GM19395 (cell line): Measurements from ENCODE around the gene SCGB1A1.

Experiments used
- ATAC-seq: cut with Tn5 transposase; IDR thresholded peaks from one replicate; pipeline ENCODE4 v1.9.1; 2021; ENCODE audit warnings: mild to moderate bottlenecking, moderate library complexity; ENCODE audit not compliant: unreplicated experiment

The SCGB1A1 gene

DNA sequence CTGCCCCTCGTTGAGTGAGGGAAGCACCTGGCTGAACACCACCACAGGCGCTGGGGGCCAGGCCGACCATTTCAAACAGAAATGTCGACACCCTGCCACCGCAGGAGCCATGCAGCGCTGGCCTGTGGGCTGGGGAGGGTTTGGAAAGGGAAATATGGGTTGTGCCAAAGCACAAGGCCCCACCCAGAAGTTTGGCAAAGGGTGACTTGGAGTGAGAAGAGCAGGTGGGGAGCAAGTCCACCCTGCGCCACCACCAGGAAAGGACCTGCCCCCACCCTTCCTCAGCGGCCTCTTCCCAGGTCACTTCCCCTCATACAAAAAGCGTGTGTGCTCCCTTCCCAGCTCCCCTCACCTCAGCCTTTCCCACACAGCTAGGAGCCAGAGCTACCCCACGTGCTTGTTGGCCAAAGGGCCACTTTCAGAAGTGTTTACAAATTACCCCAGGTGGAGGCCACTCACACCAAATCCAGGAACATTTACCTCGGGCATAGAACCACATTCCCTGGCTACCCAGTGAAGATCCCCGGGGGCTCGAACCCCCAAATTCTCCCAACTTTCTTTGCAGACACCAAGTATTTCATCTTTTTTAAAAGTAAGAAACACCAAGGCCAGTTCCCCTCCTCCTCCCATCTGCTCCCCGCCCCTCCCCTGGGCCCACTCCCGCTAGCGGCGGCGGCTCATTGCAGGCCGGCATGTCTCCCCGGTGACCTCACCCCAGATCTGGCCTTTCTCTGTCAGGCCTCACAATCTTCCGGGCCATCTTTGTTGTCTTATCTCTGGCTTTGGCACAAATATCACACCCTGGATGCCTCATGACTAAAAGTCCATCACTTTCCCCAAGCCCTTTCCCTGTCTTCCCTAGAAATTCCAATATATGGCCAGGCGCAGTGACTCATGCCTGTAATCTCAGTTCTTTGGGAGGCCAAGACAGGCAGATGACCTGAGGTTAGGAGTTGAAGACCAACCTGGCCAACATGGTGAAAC lies 20.5 kb upstream of the SCGB1A1 start:
- no peak for ATAC-seq

DNA sequence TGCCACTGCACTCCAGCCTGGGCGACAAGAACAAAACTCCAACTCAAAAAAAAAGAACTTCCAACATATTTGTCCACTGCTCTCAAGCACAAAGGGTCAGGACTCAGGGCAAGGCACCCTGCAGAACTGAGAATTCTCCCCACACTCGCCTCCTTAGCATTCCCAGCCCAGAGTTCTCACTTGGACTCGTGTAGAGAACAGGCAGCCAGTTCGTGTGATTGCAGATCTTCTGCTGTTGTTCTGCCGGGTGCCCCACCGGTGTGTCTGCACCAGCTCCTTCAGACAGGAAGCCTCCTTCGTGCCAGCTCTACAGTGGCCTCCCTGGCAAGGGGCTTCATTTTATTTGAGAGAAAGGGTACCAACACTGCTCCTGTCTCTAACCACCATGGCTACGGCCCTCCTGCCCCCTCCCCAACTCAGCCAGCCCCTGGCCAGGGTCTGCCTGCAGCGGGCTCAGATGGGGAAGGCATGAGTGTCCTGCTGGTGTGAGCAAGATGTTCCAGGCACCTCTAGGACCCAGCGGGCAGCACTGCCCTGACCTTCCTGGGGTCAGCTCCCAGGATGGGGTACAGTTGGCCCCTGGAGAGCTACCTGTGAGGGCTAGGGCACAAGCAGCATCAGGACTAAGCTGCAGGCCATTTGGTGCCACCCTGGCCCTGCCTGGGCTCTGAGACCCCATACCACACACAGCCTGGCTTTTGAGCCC lies 19.5 kb upstream of the SCGB1A1 start:
- no peak for ATAC-seq

DNA sequence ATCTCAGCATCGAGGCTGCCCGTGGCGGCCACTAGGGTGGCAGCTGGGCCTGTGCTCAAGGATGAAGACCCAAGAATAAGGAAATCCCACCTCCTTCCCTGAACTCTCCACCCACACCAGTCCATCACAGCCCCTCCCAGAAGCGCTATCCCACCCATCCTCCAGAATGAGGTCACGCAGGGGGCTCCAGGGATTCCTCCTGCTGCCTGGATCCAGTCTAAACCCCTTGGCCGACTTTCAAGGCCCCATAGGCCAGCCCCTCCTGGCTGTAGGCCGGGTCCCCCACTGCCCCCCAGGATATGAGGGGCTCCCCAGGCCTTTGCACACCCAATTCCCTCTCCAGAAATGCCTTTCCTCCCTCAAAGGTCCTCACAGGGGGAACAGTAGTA lies 19.0 kb upstream of the SCGB1A1 start:
- no peak for ATAC-seq

DNA sequence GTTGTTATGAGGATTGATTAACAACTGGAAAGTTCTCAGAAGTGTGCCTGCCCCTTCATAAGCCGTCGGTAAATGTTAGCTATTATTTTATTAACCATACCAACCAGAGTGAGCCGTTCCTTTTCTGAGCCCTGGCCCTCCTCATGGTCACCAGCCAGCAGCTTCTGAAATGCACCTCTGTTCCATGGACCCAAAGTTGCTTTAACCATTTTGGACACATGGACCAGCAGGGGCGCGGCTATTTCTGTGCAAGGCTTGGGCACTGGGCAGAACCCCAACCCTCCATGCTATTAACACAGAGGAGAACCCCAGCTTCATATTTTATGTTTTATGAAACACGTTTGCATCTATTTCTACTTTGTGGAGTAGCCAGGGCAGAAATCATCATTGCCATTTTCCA lies 18.6 kb upstream of the SCGB1A1 start:
- ATAC-seq: no peak

DNA sequence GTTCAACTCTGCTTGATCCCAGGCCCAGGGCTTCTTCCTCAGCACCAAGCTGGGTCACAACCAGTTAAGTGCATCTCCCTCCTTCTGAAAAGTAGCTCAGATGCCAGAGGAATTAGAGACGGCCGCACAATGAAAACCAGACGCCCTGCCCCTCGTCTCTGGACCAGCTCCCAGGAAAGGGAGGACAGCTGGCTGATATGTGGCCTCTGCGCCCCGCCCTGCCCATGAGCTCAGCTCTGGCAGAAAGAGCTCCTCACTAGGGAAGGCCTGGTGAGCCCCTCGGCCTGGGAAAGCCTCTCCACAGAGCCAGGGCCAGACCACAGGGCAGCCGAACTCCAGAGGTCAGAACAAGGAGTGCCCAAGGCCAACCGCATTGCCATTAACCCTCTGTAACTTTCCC lies 18.1 kb upstream of the SCGB1A1 start:
- ATAC-seq: no peak

DNA sequence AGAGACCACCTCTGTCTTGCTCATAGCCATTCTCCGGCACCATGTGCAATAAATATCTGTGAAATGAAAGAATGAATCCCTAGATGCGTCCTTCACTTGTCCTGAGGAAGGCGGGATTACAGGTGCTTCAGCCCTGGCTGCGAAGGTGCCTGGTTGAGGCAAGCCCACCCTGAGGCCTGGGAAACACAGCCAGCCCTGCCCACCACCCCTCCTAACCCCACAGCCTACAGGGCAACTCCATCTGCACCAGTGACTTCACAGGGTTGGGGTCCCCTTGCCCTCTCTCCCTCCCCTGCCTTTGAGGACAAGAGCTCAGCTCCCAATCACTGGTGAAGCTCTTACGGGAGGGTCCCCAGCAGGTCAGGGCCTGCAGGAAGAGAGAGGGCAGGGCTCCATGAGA lies 17.5 kb upstream of the SCGB1A1 start:
- ATAC-seq: no peak

DNA sequence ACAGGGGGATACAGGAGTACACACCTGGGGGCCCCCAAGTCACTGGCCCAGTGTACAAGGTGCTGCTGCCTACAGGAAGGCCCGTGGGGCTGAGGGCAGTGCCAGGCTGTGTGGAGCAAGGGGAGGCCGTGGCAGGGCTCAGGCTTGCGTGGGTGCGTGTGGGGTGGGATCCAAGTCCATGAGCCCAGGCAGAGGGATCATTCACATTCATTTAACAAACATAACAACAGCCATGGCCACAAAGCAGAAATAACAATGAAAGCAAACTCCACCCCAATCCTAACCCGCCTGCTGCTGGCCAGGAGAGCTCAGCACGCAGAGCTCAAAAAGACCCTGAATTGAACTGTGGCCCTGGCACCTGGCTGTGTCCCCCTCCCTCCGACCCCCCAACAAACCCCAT lies 17.0 kb upstream of the SCGB1A1 start:
- no peak for ATAC-seq

DNA sequence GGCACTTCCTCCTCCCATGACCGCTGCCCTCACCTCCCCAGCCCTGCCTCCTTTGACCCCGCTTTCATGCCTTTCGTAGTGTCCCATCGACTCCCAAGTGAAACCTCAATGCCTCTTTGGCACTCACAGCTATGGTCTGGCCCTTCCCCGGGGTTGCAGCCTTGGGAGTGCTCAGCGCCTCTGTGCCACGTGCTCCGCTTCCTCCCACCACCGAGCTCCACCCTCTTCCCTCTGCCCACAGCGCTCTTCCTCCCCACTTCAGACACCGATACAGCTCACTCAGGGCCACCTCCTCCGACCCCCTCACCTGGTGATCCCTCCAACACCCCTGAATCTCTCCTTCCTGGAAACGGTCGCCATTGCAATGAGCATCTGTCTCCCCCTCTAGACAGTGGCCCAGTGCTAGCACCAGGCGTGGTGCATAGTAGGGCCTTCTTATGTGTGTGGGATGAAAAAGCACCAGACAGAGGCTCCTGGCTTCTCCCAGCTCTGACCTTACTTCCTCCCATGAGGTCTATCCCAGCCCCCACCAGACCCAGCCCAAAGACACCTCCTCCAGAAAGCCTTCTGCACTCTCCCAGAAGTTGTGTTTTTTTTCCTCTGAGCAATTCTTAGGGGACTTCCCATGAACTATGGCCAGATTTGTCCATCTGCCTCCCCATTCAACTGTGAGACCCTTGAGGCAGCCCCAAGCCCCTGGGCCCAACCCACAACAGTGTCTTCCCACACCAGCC lies 16.4 kb upstream of the SCGB1A1 start:
- no peak for ATAC-seq

DNA sequence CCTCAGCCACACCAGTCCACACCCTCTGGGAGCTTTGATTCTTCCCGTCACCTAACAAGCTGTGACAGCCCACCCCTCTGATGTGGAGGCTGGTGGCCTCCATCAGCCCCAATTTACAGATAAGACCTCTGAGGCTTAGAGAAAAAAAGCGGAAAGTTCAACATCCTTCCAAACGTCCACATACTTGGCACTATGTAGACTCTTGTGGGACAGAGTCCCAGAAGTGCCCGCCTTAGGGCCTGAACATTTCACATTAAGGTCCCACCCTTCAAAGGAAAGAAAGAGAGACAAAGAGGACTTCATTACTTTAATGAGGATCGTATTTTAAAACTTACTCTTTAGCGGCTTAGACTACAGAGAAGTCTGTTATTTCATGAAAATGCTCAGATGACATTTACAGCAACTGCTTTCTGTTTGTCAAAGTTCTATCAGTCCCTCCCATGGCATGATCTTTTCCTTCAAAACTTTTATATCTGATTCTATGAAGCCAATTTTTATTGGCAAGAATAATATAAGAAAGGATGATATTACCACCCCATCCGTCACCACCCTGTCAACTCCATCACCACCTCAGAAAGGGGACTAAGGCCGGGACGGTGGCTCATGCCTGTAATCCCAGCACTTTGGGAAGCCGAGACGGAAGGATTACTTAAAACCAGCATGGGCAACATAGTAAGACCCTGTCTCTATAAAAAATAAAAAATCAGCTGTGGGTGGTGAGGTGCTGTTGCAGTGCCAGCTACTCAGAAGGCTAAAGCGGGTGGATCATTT lies 15.7 kb upstream of the SCGB1A1 start:
- no peak for ATAC-seq

DNA sequence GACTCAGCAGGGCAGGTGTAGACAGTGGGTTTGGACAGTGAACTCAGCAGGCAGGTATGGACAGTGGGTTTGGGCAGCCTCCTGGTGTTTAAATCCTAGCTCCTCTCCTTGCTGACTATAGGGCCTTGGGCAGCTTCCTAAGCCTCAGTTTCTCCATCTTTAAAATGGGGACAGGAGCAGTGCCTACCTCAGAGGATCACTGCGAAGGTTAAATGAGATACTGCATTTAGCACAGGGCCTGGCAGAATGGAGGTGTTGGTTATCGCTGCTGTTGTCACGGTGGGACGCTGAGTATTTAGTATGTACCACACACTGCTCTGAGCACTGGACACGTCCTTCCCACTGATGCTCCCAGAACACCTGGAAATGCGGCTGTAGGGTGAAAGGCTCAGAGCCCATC lies 14.4 kb upstream of the SCGB1A1 start:
- ATAC-seq: no peak

DNA sequence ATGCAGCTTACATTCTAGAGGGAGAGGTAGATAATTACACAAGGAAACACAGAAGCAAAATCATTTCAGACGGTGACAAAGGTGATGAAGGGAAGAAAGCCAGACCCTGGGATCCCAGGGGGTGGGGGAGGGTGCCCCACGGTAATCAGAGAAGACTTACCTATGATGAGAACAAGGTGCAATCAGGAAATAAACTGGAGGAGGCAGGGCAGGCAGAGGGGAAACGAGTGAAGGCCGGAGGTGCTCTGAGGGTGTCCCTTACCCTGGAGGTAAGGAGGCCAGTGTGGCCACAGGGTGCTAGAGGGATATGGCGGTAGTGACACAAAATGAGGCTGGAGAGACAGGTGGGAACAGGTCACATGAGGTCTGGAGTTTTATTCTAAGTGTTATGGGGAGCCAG lies 13.9 kb upstream of the SCGB1A1 start:
- no peak for ATAC-seq

DNA sequence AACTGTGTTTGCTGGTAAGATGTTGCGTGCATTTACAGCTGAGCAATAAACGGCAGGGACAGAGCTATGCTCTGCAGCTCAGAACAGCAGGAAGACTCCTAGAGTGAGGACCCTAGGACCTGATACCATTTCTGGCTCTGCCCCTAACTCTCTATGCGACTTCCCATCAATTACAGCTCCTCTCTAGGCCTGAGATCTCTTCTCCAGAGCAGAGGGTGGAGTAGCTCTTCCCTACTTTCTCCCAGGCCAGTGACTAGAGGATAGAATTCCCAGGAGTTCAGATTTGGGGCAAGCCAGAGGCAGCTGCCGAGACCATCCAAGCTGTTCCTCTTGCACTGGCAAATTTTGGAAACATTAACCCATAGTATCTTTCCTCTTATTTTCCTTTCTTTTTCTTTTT lies 12.8 kb upstream of the SCGB1A1 start:
- ATAC-seq: no peak

DNA sequence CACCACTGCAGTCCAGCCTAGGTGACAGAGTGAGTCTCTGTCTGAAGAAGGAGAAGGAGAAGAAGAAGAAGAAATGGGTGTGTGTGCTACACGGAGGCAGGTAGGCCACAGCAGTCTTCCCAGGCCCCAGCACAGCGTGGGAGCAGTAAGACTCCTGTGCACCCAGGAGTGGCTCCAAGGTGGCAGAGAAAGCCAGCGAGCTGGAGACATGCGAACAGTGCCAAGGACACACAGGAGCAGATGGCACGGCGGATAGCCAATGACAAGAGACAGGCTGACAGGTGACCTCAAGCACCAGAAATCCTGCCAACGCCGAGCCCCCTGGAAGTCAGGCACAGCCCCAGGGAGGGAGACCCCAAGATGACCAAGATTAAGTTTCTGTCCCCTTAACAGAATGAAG lies 9.0 kb upstream of the SCGB1A1 start:
- ATAC-seq: no peak

DNA sequence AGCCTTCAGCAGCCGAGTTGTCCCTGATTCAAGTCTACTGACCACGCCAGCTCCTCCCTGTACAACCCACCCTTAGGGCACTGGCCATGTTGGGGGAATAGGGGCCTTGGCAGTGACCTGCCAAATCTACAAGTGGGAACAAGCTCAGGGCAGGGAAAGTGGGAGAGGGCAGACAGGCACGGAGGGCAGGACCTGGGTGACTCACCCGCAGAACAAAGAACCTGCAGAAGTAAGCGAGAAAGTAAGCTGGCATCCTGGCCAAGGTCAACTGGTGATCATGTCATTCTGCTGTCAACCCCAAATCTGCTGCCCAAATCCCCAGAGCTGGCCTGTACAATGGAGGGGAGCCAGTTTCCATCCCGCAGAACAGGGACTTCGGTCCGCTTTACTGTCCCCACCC lies 7.9 kb upstream of the SCGB1A1 start:
- no peak for ATAC-seq

DNA sequence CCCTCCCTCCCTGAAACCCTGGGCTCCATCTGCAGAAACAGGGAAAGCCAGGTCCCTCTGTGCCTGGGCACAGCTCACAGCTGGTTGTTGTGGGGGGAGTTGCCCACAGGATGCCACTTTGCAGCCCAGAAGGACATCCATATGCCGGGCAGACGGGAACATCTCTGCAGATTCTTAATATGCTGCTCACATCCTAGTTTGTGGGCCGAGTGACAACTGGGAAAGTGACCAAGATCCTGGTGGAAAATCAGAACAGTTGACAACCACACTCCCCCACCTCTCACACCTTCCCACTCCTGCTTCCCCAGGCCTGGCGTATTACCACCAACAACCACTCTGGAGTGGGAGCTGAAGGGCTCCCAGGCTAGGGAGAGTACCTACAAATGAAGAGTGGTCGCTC lies 7.3 kb upstream of the SCGB1A1 start:
- ATAC-seq: no peak

DNA sequence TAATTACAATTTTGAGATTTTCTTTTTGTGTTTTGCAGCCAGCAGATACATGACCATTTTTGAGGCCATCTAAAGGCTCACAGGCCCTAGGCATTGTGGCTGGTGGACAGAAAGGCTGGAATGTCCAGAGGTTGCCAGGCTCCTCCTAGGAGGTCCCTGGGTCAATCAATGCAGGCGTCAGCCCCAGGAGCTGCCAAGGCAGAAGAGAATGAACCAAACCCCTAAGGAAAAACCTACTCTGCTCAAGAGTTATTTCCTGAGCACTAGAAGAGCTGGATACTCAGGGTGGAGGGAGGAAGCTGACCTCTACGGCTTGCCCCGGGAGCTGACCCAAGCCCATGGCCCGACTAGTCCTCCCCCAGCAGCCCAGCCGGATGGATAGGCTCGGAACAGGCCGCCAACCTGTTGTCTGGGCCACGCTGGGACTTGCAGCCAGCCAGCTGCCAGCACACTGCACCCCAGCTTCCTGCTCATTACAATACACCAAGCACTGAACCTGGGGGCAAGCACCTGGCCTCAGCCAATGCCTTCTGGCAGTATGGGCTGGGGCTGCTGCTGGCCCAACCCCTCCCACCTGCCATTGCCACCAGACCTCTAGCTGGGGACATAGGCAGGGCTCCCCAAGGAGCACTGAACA lies 5.7 kb upstream of the SCGB1A1 start:
- ATAC-seq: no peak

DNA sequence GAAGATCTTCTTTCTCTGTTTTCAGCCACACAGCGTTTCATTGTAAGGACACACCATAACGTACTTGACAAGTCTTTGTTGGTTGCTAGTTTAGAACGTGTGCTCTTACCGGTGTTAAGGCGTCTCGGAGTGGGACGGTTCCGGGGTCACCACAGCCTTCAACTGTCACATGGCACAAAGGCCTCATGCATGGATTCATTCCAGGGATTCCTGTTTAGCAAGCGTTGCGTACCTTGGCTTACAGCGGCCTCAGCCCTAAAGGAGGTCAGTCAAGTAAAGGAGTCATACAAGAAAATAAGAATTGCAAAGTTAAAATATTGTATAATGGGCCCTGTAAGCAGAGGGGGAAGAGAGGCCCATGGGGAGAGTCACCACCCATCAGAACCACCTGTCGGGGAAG lies 2.2 kb upstream of the SCGB1A1 start:
- ATAC-seq: no peak

DNA sequence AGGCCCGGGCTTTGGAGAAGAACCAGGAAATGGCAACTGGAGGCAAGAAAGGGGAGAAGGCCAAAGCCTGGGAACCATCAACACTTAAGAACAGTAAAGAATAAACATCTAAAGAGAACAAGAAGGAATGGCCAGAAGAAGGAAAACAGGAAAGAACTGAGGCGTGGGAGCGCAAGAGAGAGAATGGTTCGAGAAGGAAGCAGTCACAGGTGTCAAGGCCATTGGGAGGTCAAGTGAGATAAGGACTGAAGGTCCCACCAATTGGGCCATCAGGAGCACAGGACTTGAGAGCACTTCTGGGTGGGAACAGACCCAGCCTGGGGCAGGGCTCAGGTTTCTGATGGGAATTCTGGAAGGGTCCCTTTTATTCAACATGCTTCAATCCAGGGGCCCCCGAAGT lies 697 bp upstream of the SCGB1A1 start:
- ATAC-seq: no peak

DNA sequence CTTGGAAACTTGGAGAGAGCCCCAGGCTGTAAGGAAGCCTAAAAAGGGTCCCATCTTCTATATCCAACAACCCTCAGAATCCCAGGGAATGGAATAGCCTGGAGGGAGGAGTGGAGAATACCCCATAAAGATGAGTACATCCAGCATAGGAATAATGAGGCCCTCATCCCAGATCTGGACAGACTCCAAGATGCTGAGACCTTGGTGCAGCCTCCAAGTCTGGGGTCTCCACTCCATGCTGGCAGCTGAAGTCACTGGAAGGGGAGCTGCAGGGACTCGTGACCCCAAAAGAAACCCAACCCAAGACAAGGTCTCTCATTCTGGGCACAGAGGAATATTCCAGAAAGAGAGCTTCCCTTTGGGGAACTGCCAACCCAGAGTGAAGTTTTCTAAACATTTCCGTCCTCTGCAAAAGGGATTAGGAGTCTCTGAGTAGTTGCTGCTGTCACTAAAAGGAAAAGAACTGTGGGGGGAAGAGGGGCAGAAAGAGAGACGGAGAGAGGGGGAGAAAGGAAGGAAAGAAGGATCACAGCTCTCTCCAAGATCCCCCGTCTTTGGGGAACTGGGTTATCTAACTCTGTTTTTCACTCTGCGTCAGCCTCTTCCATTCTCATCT lies 589 bp downstream of the SCGB1A1 start:
- no peak for ATAC-seq

DNA sequence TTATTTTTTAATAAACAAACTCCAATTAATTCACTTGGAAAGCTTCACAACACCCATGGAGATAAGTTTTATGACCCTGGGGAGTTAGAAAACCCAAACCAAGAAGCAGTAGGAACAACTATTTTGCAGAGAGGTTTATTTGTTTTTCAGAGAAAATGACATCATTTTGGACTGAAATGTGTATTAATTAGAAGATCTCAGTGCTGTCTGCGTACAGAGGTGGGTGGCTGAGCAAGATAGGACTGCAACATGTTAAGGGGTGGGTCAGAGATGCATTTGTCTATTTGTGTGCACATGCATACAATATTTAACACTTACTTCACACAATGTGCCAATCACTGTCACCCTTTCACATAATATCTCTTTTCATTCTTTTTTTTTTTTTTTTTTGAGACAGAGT lies 1.1 kb downstream of the SCGB1A1 start:
- ATAC-seq: no peak
